HG03159 (cell line): ENCODE results near the gene ATP5IF1.

ENCODE experiments used
- ATAC-seq: cut with Tn5 transposase; IDR thresholded peaks from one replicate; pipeline ENCODE4 v1.9.1; 2021; ENCODE audit warnings: mild to moderate bottlenecking, moderate library complexity; ENCODE audit not compliant: unreplicated experiment

The ATP5IF1 gene

GRCh38 chr1:28235755-28236655, at the start of gene ATP5IF1:
ATP5IF1 (plus strand) TSS chr1:28236124; CDS start chr1:28236184, 60 bp downstream.
- ATAC-seq = peak; percentile 77

GRCh38 chr1:28190337-28190979, 45.5 kb upstream of the ATP5IF1 start:
- no peak for ATAC-seq

- ATAC-seq = no peak
Measured at GRCh38 chr1:28190996-28191645, 44.8 kb upstream of the ATP5IF1 start.

GRCh38 chr1:28193701-28194161, 42.2 kb upstream of the ATP5IF1 start:
- ATAC-seq = no peak

GRCh38 chr1:28194326-28195035, 41.4 kb upstream of the ATP5IF1 start:
- ATAC-seq = no peak

- no peak for ATAC-seq
Measured at GRCh38 chr1:28195780-28196179, 40.1 kb upstream of the ATP5IF1 start.

- ATAC-seq = no peak
Measured at GRCh38 chr1:28196330-28196729, 39.6 kb upstream of the ATP5IF1 start.

- ATAC-seq = no peak
Measured at GRCh38 chr1:28197682-28198415, 38.1 kb upstream of the ATP5IF1 start.

- ATAC-seq = peak; percentile 75
Measured at GRCh38 chr1:28199328-28200233, 36.3 kb upstream of the ATP5IF1 start.

GRCh38 chr1:28200234-28200873, 35.6 kb upstream of the ATP5IF1 start:
- no peak for ATAC-seq

GRCh38 chr1:28205243-28205642, 30.7 kb upstream of the ATP5IF1 start:
- ATAC-seq = no peak

GRCh38 chr1:28208818-28209441, 27.0 kb upstream of the ATP5IF1 start:
- ATAC-seq = no peak

GRCh38 chr1:28209700-28210099, 26.2 kb upstream of the ATP5IF1 start:
- no peak for ATAC-seq

- no peak for ATAC-seq
Measured at GRCh38 chr1:28213315-28213714, 22.6 kb upstream of the ATP5IF1 start.

GRCh38 chr1:28229089-28229488, 6.8 kb upstream of the ATP5IF1 start:
- no peak for ATAC-seq

- ATAC-seq = no peak
Measured at GRCh38 chr1:28229996-28230395, 5.9 kb upstream of the ATP5IF1 start.

GRCh38 chr1:28232558-28233263, 3.2 kb upstream of the ATP5IF1 start, which contains the start of gene DNAJC8:
DNAJC8 (minus strand) TSS chr1:28233029; CDS start chr1:28232998, 31 bp downstream.
- ATAC-seq = peak; percentile 59

- no peak for ATAC-seq
Measured at GRCh38 chr1:28233264-28233606, 2.7 kb upstream of the ATP5IF1 start.
